HG02870 (cell line): ENCODE results near the gene ITPRID1.
A peak's percentile ranks its signal among the peaks of the same experiment; 100 is the strongest.
"Not testable (repeated sequence)": the region's sequence is repeated elsewhere in the genome, so short reads cannot be mapped to it uniquely, and the experiment has no call there.

Experiments
- ATAC-seq: cut with Tn5 transposase; IDR thresholded peaks from one replicate; pipeline ENCODE4 v1.9.1; 2021; ENCODE audit warnings: mild to moderate bottlenecking, moderate library complexity; ENCODE audit not compliant: unreplicated experiment

ITPRID1 gene

GRCh38 chr7:31513790-31514189 is at the start of gene ITPRID1:
TSS of gene ITPRID1 (plus strand) at chr7:31514090. CDS start at chr7:31553025, 38,935 bp downstream.
- no peak for ATAC-seq

GRCh38 chr7:31464601-31465000 is 49.3 kb upstream of the ITPRID1 start:
- no peak for ATAC-seq

GRCh38 chr7:31465285-31465684 is 48.6 kb upstream of the ITPRID1 start:
- ATAC-seq = no peak

- ATAC-seq = no peak
These were observed 47.9 kb upstream of the ITPRID1 start for GRCh38 chr7:31466036-31466435.

- ATAC-seq = not testable (repeated sequence)
These were observed 43.0 kb upstream of the ITPRID1 start for GRCh38 chr7:31470883-31471282.

GRCh38 chr7:31475368-31475767 is 38.5 kb upstream of the ITPRID1 start:
- no peak for ATAC-seq

GRCh38 chr7:31476073-31476745 is 37.7 kb upstream of the ITPRID1 start:
- ATAC-seq = no peak

- no peak for ATAC-seq
These were observed 36.8 kb upstream of the ITPRID1 start for GRCh38 chr7:31476941-31477677.

GRCh38 chr7:31478018-31478417 is 35.9 kb upstream of the ITPRID1 start:
- ATAC-seq = no peak

- ATAC-seq = peak; percentile 93
These were observed 35.2 kb upstream of the ITPRID1 start for GRCh38 chr7:31478721-31479120.

GRCh38 chr7:31487071-31487470 is 26.8 kb upstream of the ITPRID1 start:
- ATAC-seq = no peak

- ATAC-seq = no peak
These were observed 26.4 kb upstream of the ITPRID1 start for GRCh38 chr7:31487476-31487875.

GRCh38 chr7:31488562-31489203 is 25.2 kb upstream of the ITPRID1 start:
- peak; percentile 99 for ATAC-seq

GRCh38 chr7:31490796-31491314 is 23.0 kb upstream of the ITPRID1 start:
- no peak for ATAC-seq

GRCh38 chr7:31492086-31492485 is 21.8 kb upstream of the ITPRID1 start:
- no peak for ATAC-seq

GRCh38 chr7:31493714-31494181 is 20.1 kb upstream of the ITPRID1 start:
- no peak for ATAC-seq

GRCh38 chr7:31494421-31494820 is 19.5 kb upstream of the ITPRID1 start:
- ATAC-seq = no peak

GRCh38 chr7:31495653-31496052 is 18.2 kb upstream of the ITPRID1 start:
- ATAC-seq = no peak

GRCh38 chr7:31497516-31497915 is 16.4 kb upstream of the ITPRID1 start:
- no peak for ATAC-seq

- no peak for ATAC-seq
These were observed 13.2 kb upstream of the ITPRID1 start for GRCh38 chr7:31500656-31501055.

- no peak for ATAC-seq
These were observed 5.1 kb upstream of the ITPRID1 start for GRCh38 chr7:31508823-31509222.

GRCh38 chr7:31512166-31512565 is 1.7 kb upstream of the ITPRID1 start:
- no peak for ATAC-seq
